Smooth muscle cell (in vitro differentiated cells): ENCODE results near the gene FTCD. TPM values are rescaled to one million over a fixed set of nuclear protein-coding genes. Genes with fewer than 3 reads are reported as not detected.

ENCODE experiments used
- DNase-seq: peaks from one replicate; lab custom pipeline; 2025; ENCODE audit not compliant: unreplicated experiment; lab: John Stamatoyannopoulos, UW
- H2AFZ ChIP-seq: fragments of 200-600 bp; sonication (generic); 2 replicates; pipeline ENCODE4 v1.6.0; 2016; ENCODE audit warnings: antibody characterized with exemption, low read depth, mild to moderate bottlenecking
- H3F3A ChIP-seq: fragments of 200-600 bp; sonication (generic); 2 replicates; pipeline ENCODE4 v1.6.0; 2017; ENCODE audit warnings: antibody characterized with exemption, low read depth
- H3K27ac ChIP-seq: fragments of 200-600 bp; sonication (generic); 2 replicates; pipeline ENCODE4 v1.5.1; 2016; ENCODE audit warnings: low read depth, mild to moderate bottlenecking
- H3K27me3 ChIP-seq: fragments of 200-600 bp; sonication (generic); 2 replicates; pipeline ENCODE4 v1.6.1; 2016; ENCODE audit warnings: low read depth, mild to moderate bottlenecking
- H3K36me3 ChIP-seq: fragments of 200-600 bp; sonication (generic); 2 replicates; pipeline ENCODE4 v1.5.1; 2016; ENCODE audit warnings: low read depth
- H3K4me1 ChIP-seq: fragments of 200-600 bp; sonication (generic); 2 replicates; pipeline ENCODE4 v1.5.1; 2016; ENCODE audit warnings: low read depth
- H3K4me2 ChIP-seq: fragments of 200-600 bp; sonication (generic); 2 replicates; pipeline ENCODE4 v1.6.0; 2016; ENCODE audit warnings: mild to moderate bottlenecking
- H3K4me3 ChIP-seq: fragments of 200-600 bp; sonication (generic); 2 replicates; pipeline ENCODE4 v1.5.1; 2016; ENCODE audit warnings: mild to moderate bottlenecking
- H3K79me2 ChIP-seq: fragments of 200-600 bp; sonication (generic); 2 replicates; pipeline ENCODE4 v1.6.0; 2016; ENCODE audit warnings: low read depth, mild to moderate bottlenecking
- H3K9ac ChIP-seq: fragments of 200-600 bp; sonication (generic); 2 replicates; pipeline ENCODE4 v1.6.0; 2016; ENCODE audit warnings: low read depth
- H3K9me3 ChIP-seq: fragments of 200-600 bp; sonication (generic); replicated peaks from 2 replicates; pipeline ENCODE4 v1.5.1; 2016; ENCODE audit warnings: low read depth
- H4K20me1 ChIP-seq: fragments of 200-600 bp; sonication (generic); 2 replicates; pipeline ENCODE4 v1.6.0; 2016; ENCODE audit warnings: low read depth
- WGBS: methylation state at CpG from one replicate; pipeline ENCODE4 v1.1.7; 2016; ENCODE audit warnings: low lambda C conversion rate; 5-methylcytosine and 5-hydroxymethylcytosine counted together
- polyA plus RNA-seq: library from polyadenylated mRNA; unstranded; fragments of >200 nt; fragmentation: Nextera tagmentation; extraction: Ambion mirVana; gene quantifications from 2 replicates; pipeline ENCODE4 v1.2.1, GENCODE V29; 2016
- total RNA-seq: library from RNA; depleted of rRNA; stranded (reverse); fragments of >200 nt; gene quantifications from 2 replicates; pipeline ENCODE4 v1.2.3, GENCODE V29; 2014
- TF ChIP-seq, protein P1 (sequence below): fragments of 200-600 bp; sonication (generic); IDR thresholded peaks from 2 replicates; pipeline ENCODE4 v1.5.1; 2017; ENCODE audit warnings: borderline replicate concordance, mild to moderate bottlenecking, antibody characterized with exemption; ENCODE audit not compliant: insufficient read depth, poor library complexity, severe bottlenecking

The FTCD gene
- total and polyA plus RNA-seq, 2 experiments from 2014 or later: 1.3 to 15.2 TPM

DNA sequence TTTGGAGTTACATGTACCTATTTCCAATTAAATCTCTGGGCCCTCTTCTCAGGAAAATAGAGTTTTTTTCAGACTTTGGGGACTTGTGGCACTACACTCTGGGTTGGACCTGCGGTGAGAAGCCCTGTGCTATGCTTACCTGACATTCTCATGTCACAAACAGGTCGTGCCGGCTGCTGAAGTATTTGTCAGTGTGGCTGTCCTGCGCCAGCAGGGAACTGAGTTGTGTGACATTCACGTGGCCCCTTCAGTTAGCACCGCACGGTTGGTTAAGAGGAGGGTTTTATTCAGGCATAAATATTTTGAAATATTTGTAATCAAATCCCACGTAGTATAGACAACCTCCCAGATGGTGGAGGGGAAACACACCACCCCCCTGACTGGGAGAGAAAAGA, 63.8 kb downstream of the FTCD start:
- no peaks in the 10 kb centered on the region for H4K20me1 ChIP-seq
- H3K79me2 ChIP-seq: peaks cover 19% of the 10 kb centered on the region
- TF ChIP-seq, protein P1, sequence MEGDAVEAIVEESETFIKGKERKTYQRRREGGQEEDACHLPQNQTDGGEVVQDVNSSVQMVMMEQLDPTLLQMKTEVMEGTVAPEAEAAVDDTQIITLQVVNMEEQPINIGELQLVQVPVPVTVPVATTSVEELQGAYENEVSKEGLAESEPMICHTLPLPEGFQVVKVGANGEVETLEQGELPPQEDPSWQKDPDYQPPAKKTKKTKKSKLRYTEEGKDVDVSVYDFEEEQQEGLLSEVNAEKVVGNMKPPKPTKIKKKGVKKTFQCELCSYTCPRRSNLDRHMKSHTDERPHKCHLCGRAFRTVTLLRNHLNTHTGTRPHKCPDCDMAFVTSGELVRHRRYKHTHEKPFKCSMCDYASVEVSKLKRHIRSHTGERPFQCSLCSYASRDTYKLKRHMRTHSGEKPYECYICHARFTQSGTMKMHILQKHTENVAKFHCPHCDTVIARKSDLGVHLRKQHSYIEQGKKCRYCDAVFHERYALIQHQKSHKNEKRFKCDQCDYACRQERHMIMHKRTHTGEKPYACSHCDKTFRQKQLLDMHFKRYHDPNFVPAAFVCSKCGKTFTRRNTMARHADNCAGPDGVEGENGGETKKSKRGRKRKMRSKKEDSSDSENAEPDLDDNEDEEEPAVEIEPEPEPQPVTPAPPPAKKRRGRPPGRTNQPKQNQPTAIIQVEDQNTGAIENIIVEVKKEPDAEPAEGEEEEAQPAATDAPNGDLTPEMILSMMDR: no peak
- no peak overlapping the region for H2AFZ ChIP-seq
- no peaks in the 10 kb centered on the region for H3K27me3 ChIP-seq
- H3K4me1 ChIP-seq: peaks cover 4% of the 10 kb centered on the region
- peak overlapping the region; percentile 30 for H3K4me2 ChIP-seq
- H3K9ac ChIP-seq: peak overlapping the region; percentile 59
- H3K36me3 ChIP-seq: peaks cover 6% of the 10 kb centered on the region
- 83% methylated on average over 8 of the region's 8 CpGs for WGBS
- DNase-seq: no peak
- H3K9me3 ChIP-seq: peaks cover 16% of the 10 kb centered on the region
- peak overlapping the region; percentile 92 for H3K27ac ChIP-seq
- no peak overlapping the region for H3K4me3 ChIP-seq
- H3F3A ChIP-seq: peaks cover 8% of the 10 kb centered on the region

- Histone ChIP-seq H3K9ac (no peak overlapping the region), H3K4me1 (peaks cover 4% of the 10 kb centered on the region), H3K4me2 (no peak overlapping the region), H4K20me1 (no peaks in the 10 kb centered on the region), H3F3A (peaks cover 8% of the 10 kb centered on the region), H2AFZ (no peak overlapping the region), H3K9me3 (peaks cover 16% of the 10 kb centered on the region), H3K4me3 (no peak overlapping the region), H3K27me3 (no peaks in the 10 kb centered on the region), H3K36me3 (peaks cover 6% of the 10 kb centered on the region), H3K79me2 (peaks cover 14% of the 10 kb centered on the region), H3K27ac (peak overlapping the region; percentile 92)
- WGBS: 81% methylated on average over 4 of the region's 4 CpGs
- DNase-seq: no peak
- TF ChIP-seq, protein P1: no peak
These were observed 64.3 kb downstream of the FTCD start for GRCh38 chr21:46091118-46091517.

GRCh38 chr21:46089285-46089684, 66.1 kb downstream of the FTCD start:
- H3K4me1 ChIP-seq: peaks cover 4% of the 10 kb centered on the region
- peaks cover 6% of the 10 kb centered on the region for H3K36me3 ChIP-seq
- H3K79me2 ChIP-seq: peaks cover 6% of the 10 kb centered on the region
- TF ChIP-seq, protein P1: no peak
- DNase-seq: no peak
- peaks cover 16% of the 10 kb centered on the region for H3K9me3 ChIP-seq
- no peak overlapping the region for H3K9ac ChIP-seq
- H3K4me3 ChIP-seq: no peak overlapping the region
- H3K4me2 ChIP-seq: no peak overlapping the region
- H3K27me3 ChIP-seq: no peaks in the 10 kb centered on the region
- 89% methylated on average over 5 of the region's 5 CpGs for WGBS
- no peak overlapping the region for H3K27ac ChIP-seq
- no peak overlapping the region for H2AFZ ChIP-seq
- peaks cover 8% of the 10 kb centered on the region for H3F3A ChIP-seq
- no peaks in the 10 kb centered on the region for H4K20me1 ChIP-seq

DNA sequence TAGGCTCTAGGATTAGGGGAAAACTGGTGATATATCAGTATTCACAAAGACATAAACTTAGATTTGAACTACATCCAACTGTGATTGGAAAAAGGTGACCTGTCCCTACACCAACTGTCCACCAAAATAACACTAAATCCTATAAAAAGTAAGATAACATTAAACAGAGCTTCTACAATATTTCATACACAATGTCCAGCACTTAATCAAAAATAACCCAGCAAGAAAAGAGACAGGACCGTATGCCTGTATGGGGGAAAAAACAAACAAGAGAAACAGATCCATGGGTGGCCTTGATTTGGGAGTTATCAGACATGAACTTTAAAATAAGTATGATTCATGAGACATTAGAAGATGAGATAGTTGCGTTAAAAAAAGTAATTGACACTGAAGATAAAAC, 67.2 kb downstream of the FTCD start:
- Histone ChIP-seq H3K79me2 (no peaks in the 10 kb centered on the region), H3K4me3 (no peak overlapping the region), H4K20me1 (no peaks in the 10 kb centered on the region), H3K27ac (no peak overlapping the region), H3K9ac (no peak overlapping the region), H3K4me2 (no peak overlapping the region), H2AFZ (no peak overlapping the region), H3K4me1 (peaks cover 4% of the 10 kb centered on the region), H3K27me3 (no peaks in the 10 kb centered on the region), H3F3A (peaks cover 8% of the 10 kb centered on the region), H3K9me3 (peaks cover 16% of the 10 kb centered on the region), H3K36me3 (peaks cover 6% of the 10 kb centered on the region)
- TF ChIP-seq, protein P1: no peak
- no peak for DNase-seq
- 98% methylated on average over 2 of the region's 2 CpGs for WGBS
